Measurements from ENCODE around the gene TP73.

GRCh38 chr1:3770047-3770765 is 117.9 kb downstream of the TP73 start:
- TF ChIP-seq CTCF (conservative IDR thresholded peaks at IDR 0.05) (no peak), EZH2 (IDR thresholded peaks at IDR 0.05; ENCODE audit: low read depth) (no peak)
